Stimulated activated CD8-positive, alpha-beta memory T cell treated with anti-CD3 and anti-CD28 coated beads, Interleukin-15, amount 100 ng/mL, for 4 hours (primary cell): ENCODE measurements around the gene ZNF592.
A peak's percentile ranks its signal among the peaks of the same experiment; 100 is the strongest.

Experiments
- DNase-seq, 2 donors: peaks; one replicate each; pipeline ENCODE4 v3.0.0-alpha.2; 2020; ENCODE audit warnings: low read depth in 2 of 2

ZNF592 gene

DNA sequence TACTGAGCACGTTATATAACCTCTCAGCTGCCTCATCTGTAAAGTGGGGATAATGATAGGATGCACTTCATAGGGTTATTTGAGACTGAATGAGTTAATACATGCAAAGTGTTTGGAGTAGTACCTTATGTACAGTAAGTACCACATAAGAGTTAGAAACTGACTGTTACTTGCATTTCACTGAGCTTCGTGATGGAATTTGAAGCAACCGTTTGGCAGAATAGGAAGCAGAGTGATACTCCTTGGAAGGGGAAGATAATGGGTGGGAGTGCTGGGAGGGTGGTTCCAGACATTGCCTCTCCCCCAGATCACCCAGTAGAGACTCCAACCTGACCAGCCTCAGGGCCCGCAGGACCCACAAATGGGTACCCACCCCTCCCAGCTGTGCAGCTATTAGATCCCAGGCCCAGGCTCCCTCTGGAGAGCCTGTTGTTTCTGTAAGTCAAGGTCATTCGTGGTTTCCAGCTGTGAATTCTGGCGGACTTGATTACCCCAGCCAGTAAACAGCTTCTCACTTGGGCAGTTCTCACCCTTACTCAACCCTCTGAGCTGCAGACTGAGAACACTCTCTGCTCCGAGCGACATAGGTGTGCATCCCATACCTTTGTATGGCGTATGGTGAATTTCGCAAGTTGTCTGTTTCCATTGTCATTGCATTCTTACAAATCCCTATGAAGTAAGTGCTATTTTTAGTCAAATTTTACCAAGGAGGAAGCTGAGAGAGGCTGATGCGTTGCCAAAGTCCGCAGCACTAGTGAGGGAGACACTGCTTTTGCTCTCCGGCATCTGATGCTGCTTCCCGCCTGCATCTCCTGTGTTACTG, 79.9 kb downstream of the ZNF592 start:
- no peak for DNase-seq

- no peak for DNase-seq
These were observed 81.0 kb downstream of the ZNF592 start for GRCh38 chr15:84829428-84829827.

GRCh38 chr15:84830036-84830435, 81.6 kb downstream of the ZNF592 start:
- DNase-seq: no peak

GRCh38 chr15:84831028-84831427, 82.6 kb downstream of the ZNF592 start:
- no peak for DNase-seq

GRCh38 chr15:84831613-84832012, 83.2 kb downstream of the ZNF592 start:
- no peak for DNase-seq

GRCh38 chr15:84832448-84833040, 84.2 kb downstream of the ZNF592 start:
- no peak for DNase-seq

- no peak for DNase-seq
These were observed 85.2 kb downstream of the ZNF592 start for GRCh38 chr15:84833447-84834228.

GRCh38 chr15:84834229-84834955, 86.0 kb downstream of the ZNF592 start:
- no peak for DNase-seq

DNA sequence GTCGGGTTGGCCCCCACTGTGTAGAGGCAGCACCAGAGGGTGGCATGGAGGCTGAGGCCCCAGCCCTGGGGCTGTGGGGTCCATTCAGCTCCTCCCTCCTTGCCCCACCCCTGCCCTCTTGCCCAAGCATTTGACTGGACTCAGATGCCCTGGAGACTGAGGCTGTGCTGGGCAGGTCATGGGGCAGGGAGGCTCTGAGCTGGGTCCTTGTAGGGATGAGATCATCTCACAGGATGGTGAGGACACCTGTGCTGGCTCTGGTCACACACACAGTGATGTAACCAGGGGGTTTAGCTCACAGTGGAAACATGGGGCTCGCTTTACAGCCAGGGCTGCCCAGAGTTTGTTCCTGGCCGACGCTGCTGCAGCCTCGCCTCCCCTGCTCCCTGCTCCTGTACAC, 86.6 kb downstream of the ZNF592 start:
- no peak for DNase-seq

- DNase-seq: no peak
These were observed 87.4 kb downstream of the ZNF592 start for GRCh38 chr15:84835661-84836337.

GRCh38 chr15:84836844-84837243, 88.5 kb downstream of the ZNF592 start:
- no peak for DNase-seq

GRCh38 chr15:84839714-84840113, 91.3 kb downstream of the ZNF592 start:
- DNase-seq: no peak

DNA sequence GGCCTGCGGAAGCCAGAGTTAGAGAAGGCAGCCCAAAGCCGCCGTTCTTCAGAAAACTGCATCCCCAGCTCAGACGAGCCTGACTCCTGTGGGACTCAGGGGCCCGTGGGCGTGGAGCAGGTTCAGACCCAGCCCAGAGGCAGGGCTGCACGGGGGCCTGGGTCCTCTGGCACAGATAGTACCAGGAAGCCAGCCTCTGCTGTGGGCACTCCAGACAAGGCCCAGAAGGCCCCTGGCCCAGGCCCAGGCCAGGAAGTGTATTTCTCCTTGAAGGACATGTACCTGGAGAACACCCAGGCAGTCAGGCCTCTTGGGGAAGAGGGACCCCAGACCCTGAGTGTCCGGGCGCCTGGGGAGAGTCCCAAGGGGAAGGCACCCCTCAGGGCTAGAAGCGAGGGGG, 91.9 kb downstream of the ZNF592 start:
- no peak for DNase-seq

- DNase-seq: no peak
These were observed 92.5 kb downstream of the ZNF592 start for GRCh38 chr15:84840741-84841429.

DNA sequence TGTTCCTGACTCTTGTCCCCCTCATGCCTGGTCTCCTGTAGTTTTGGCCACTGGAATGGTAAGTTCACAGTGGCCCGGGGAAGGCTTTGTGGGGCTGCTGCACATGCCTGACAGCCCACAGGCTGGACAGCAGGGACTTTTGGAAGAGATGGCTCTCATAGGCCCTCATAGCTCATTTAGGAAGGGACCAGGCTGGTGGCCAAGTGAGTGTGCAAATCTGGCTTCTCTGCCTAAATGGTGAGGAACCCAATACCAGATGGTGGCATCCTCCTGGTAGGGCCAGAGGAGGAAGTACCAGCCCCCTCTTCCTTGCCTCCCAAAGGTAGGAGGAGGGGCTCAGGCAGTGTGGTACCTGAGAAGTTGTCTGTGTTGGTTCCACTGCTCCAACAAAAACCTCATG, 94.4 kb downstream of the ZNF592 start:
- no peak for DNase-seq

DNA sequence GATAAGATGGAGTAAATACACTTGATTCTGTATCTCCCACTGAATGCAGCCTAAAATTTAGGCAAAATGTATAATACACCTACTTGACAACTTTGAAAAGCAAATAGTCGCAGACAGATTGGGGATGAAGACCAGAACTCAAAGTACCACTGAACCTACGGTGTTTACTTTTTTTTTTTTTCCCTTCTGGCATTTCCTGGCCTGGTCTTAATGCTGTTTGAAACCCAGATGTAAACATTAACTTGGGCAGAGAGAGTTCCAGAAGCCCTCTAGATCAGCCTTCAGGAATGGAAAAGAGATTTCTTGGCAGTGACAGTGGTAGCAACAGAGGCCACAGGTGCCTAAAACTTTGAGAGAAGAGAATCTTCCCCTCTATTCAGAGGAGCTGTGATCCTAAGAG, 96.6 kb downstream of the ZNF592 start:
- DNase-seq: no peak

GRCh38 chr15:84845631-84846030, 97.2 kb downstream of the ZNF592 start:
- DNase-seq: peak in 1 of 2 donors; percentile 3

DNA sequence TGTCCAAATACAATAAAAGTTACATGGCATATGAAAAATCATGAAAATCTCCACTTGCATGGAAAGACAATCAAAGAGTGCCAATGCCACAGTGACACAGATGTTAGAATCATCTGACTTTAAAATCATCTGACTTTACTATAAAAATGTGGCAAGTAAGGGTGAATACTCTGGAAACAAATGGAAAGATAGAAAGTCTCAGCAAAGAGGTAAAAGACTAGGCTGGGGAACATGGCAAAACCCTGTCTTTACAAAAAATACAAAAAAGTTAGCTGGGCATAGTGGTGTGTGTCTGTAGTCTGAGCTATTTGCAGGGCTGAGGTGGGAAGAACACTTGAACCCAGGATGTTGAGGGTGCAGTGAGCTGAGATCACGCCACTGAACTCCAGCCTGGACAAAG, 97.9 kb downstream of the ZNF592 start:
- DNase-seq: no peak

DNA sequence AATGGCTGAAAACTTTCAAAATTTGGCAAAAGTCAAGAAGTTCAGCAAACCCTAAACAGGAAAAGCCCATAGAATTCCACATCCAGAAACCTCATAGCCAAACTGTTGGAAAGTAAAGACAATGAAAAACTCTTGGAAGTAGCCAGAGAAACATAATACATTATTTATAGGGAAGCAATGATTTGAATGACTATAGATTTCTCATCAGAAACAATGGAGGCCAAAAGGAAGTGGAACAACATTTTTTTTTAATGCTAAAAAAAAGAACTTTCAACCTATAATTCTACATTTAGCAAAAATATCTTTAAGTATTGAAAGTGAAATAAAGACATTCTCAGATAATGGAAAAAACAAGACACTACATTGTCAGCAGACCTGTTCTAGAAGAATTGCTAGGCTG, 99.0 kb downstream of the ZNF592 start:
- no peak for DNase-seq

- DNase-seq: no peak
These were observed 103.8 kb downstream of the ZNF592 start for GRCh38 chr15:84852212-84852611.

GRCh38 chr15:84855136-84855535, 106.7 kb downstream of the ZNF592 start:
- no peak for DNase-seq
